Spleen (tissue), 7 donors: ENCODE measurements around the gene RLF.

ENCODE experiments used
- CTCF ChIP-seq, 11 experiments: fragments of 200-600 bp in 7 of 11; fragments of 450-650 bp in 4 of 11; sonication (generic) in 4 of 11; IDR thresholded peaks in 8 of 11; conservative IDR thresholded peaks in 3 of 11; 1 replicate in 7 of 11; 2 replicates in 4 of 11; pipeline versions ENCODE4 v1.4.0 to v1.8.0; 2016 to 2021; ENCODE audit warnings: antibody characterized with exemption in 11 of 11, inconsistent platforms in 4 of 11, mild to moderate bottlenecking in 1 of 11
- POLR2A ChIP-seq, 3 donors: fragments of 450-650 bp; IDR thresholded peaks; one replicate each; pipeline ENCODE4 v1.5.1; 2017; ENCODE audit warnings: antibody characterized with exemption in 3 of 3, mild to moderate bottlenecking in 1 of 3
- donor health status: DM: no; HTN: no; CAD: no; lungs with moderate emphysema.
- donor health status: DM: no; HTN: no; CAD: no.
- donor health status: DM: no; HTN: no; CAD: no.

GRCh38 chr1:40210511-40211204 lies 49.5 kb downstream of the RLF start:
- TF ChIP-seq CTCF (IDR thresholded peaks at IDR 0.05 in 8 of 11, conservative IDR thresholded peaks at IDR 0.05 in 3 of 11) (no peak), POLR2A (IDR thresholded peaks at IDR 0.05) (no peak)
